Measurements from ENCODE around the gene ADAMTS17.

DNA sequence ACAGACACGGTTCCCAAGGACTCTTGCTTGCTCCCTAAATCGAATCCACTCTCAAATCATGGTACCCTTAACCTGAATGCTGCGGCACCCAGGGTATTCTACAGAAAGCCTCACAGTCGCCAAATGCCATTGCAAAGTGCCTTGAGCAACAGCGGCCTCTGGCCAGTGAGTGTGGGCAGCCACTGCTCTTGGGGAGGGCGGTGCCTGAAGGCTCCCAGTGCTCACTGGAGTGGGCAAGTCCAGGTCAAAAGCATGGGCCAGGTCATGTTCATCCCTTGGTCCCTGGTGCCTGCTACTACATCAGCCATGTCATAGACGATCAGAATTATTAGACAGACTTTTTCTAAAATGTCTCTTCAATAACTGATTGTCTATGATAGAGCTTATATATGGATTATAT, 82.5 kb downstream of the ADAMTS17 start:
- TF ChIP-seq POLR2A (IDR thresholded peaks at IDR 0.05) = no peak
- TF ChIP-seq CTCF (IDR thresholded peaks at IDR 0.05 in 4 of 5, conservative IDR thresholded peaks at IDR 0.05 in 1 of 5) = no peak
